ENCODE results near the gene EMC6. TPM values are rescaled to one million over a fixed set of nuclear protein-coding genes. Genes with fewer than 3 reads are reported as not detected.
A peak's percentile ranks its signal among the peaks of the same experiment; 100 is the strongest.
"Not testable (repeated sequence)": the region's sequence is repeated elsewhere in the genome, so short reads cannot be mapped to it uniquely, and the experiment has no call there.

EMC6 gene
- total RNA-seq, 1 donor from 2014 or later: 37.6 TPM

DNA sequence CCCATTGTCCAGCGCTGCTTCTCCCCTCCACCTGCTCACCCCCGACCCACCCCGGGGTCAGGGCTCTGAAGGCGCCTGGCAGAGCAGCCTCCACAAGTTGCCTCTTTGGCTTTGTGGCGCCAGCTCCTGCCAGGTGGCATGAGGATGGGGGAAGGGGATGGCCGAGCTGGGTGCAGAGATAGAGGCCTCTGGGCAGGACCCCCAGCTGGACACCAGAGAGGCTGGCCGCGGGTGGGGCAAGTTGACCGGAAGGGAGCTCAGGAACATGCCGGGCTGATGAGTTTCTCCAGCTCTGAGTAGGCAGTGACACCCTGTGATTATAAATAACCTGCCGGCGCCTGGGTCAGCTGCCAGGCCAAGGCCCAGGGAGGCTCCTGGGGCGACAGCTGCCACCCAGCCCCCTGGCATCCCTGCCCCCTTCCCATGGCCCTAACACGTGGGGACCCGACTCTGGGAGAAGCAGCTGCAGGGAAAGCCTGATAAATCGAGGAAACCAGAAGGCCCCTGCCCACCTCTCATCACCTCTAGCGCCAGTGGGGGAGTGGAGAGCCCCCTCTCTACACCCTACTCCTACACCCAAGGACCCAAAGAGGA lies 26.6 kb downstream of the EMC6 start:
- DNase-seq (ENCODE audit: low spot score): no peak
- peaks cover 4% of the 10 kb centered on the region for H3K4me1 Mint-ChIP-seq (ENCODE audit: low read depth)

DNA sequence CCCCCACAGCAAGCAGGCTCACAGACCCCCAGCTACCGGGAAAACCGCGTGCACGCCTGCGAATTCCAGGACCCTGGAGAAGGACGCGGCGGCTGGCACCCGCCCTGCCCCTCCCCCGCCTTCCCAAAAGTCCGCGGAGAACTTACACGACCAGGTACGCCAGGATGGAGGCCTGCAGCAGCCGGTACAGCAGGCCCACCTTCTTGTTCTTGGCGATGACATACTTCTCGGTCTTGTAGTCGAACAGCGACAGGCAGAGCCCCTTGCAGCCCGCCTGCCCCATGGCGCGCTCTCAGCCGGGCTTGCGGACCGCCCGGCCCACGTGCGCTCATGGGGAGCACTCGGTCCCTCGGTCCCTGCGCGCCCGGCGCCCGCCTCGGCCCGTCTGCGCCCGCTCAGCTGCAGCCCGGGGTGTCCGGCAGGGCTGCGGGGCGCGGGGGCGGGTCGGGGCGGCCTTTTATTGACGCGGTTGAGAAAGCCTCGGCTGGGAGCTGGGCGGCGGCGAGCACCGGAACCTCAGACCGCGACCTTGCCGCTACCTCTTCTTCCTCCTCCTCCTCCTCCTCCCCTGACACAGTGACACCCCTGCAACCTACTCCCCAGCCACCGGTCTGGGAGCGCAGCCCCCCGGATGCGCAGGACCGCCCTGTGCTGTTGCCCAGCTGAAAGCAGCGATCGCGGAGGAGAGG lies 27.3 kb downstream of the EMC6 start, which contains the start of gene P2RX5:
Gene P2RX5, minus strand, starts transcription at position 433 of the 689 bp plus-strand sequence. Its CDS starts 150 bp downstream, at position 283.
- Mint-ChIP-seq H3K27me3 (ENCODE audit: low read depth) (peaks cover 8% of the 10 kb centered on the region), H3K4me1 (ENCODE audit: low read depth) (peaks cover 4% of the 10 kb centered on the region), H3K27ac (ENCODE audit: unreplicated experiment) (no peak within 1 kb of the TSS), H3K4me3 (ENCODE audit: unreplicated experiment) (peak within 1 kb of the TSS; percentile 83), H3K9me3 (ENCODE audit: low read depth) (peaks cover 10% of the 10 kb centered on the region), H3K36me3 (ENCODE audit: low read depth) (no peaks in the 10 kb centered on the region)
- TF ChIP-seq, protein P1, sequence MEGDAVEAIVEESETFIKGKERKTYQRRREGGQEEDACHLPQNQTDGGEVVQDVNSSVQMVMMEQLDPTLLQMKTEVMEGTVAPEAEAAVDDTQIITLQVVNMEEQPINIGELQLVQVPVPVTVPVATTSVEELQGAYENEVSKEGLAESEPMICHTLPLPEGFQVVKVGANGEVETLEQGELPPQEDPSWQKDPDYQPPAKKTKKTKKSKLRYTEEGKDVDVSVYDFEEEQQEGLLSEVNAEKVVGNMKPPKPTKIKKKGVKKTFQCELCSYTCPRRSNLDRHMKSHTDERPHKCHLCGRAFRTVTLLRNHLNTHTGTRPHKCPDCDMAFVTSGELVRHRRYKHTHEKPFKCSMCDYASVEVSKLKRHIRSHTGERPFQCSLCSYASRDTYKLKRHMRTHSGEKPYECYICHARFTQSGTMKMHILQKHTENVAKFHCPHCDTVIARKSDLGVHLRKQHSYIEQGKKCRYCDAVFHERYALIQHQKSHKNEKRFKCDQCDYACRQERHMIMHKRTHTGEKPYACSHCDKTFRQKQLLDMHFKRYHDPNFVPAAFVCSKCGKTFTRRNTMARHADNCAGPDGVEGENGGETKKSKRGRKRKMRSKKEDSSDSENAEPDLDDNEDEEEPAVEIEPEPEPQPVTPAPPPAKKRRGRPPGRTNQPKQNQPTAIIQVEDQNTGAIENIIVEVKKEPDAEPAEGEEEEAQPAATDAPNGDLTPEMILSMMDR (IDR thresholded peaks at IDR 0.05): no peak
- DNase-seq (ENCODE audit: low spot score): no peak

More for the DNA sequence above, 26.6 kb downstream of the EMC6 start:
- peaks cover 8% of the 10 kb centered on the region for H3K27me3 Mint-ChIP-seq (ENCODE audit: low read depth)
- H3K27ac Mint-ChIP-seq (ENCODE audit: unreplicated experiment): no peak overlapping the region
- H3K36me3 Mint-ChIP-seq (ENCODE audit: low read depth): no peaks in the 10 kb centered on the region
- TF ChIP-seq, protein P1 (IDR thresholded peaks at IDR 0.05): no peak
- peaks cover 10% of the 10 kb centered on the region for H3K9me3 Mint-ChIP-seq (ENCODE audit: low read depth)
- peak overlapping the region; percentile 65 for H3K4me3 Mint-ChIP-seq (ENCODE audit: unreplicated experiment)

DNA sequence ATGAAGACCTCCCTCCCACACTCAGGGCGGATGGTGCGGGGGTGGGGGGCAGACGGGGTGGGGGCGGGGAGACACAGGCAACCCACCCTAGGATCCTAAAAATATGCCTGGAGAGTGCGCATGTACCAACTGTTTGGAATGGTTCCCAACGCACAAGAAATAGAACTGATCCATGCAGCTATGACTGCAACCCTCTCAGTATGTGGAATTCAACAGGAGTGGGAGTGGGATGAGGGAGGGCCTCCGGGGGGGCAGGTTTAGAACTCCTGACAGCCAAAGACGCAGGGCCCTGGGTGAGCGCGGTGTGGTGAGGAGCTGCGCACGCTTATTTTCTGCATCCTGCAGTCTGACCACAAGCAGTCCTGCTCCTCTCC lies 28.5 kb downstream of the EMC6 start:
- peaks cover 10% of the 10 kb centered on the region for H3K9me3 Mint-ChIP-seq (ENCODE audit: low read depth)
- no peak for DNase-seq (ENCODE audit: low spot score)
- peaks cover 8% of the 10 kb centered on the region for H3K27me3 Mint-ChIP-seq (ENCODE audit: low read depth)
- H3K4me1 Mint-ChIP-seq (ENCODE audit: low read depth): peaks cover 4% of the 10 kb centered on the region
- H3K36me3 Mint-ChIP-seq (ENCODE audit: low read depth): no peaks in the 10 kb centered on the region
- TF ChIP-seq, protein P1 (IDR thresholded peaks at IDR 0.05): no peak
- H3K27ac Mint-ChIP-seq (ENCODE audit: unreplicated experiment): no peak overlapping the region
- H3K4me3 Mint-ChIP-seq (ENCODE audit: unreplicated experiment): no peak overlapping the region

DNA sequence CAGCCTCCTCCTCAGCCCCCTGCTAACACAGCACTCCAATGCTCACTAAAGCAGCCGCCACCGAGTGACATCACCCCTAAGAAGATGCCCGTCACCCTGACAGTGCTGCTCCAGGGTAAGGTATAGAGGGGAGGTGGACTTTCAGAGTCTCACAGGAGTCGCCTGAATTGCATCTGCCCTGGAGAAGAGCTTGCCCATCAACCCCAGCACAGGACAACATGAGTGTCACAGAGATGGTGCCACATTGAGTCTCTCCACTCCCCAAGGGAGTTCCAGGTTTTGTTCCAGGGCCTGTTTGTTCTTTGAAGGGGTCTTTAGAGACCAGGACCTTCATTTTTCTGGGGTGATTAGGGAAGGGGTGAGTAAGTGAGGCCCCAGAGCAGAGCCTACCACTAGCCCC lies 29.5 kb downstream of the EMC6 start:
- peaks cover 4% of the 10 kb centered on the region for H3K4me1 Mint-ChIP-seq (ENCODE audit: low read depth)
- peaks cover 8% of the 10 kb centered on the region for H3K27me3 Mint-ChIP-seq (ENCODE audit: low read depth)
- H3K9me3 Mint-ChIP-seq (ENCODE audit: low read depth): peaks cover 10% of the 10 kb centered on the region
- TF ChIP-seq, protein P1 (IDR thresholded peaks at IDR 0.05): no peak
- no peak for DNase-seq (ENCODE audit: low spot score)
- H3K4me3 Mint-ChIP-seq (ENCODE audit: unreplicated experiment): no peak overlapping the region
- peaks cover 3% of the 10 kb centered on the region for H3K36me3 Mint-ChIP-seq (ENCODE audit: low read depth)
- no peak overlapping the region for H3K27ac Mint-ChIP-seq (ENCODE audit: unreplicated experiment)

DNA sequence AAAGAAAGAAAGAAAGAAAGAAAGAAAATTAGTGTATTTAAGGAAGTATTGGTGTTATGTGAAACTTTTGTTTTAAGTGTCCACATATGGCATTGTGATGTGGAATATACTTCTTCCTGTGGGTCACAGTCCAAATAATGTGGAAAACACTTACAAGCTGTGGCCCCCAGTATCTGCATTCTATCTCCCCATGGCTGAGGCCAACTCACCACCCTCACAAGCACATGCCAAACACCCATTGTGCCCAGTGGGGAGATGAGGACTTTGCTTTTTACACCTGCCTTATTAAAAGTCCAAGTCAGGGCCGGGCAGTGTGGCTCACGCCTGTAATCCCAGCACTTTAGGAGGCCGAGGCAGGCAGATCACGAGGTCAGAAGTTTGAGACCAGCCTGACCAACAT lies 31.3 kb downstream of the EMC6 start:
- Mint-ChIP-seq H3K4me1 (ENCODE audit: low read depth) (peaks cover 4% of the 10 kb centered on the region), H3K27ac (ENCODE audit: unreplicated experiment) (no peak overlapping the region), H3K9me3 (ENCODE audit: low read depth) (peaks cover 10% of the 10 kb centered on the region), H3K4me3 (ENCODE audit: unreplicated experiment) (no peak overlapping the region), H3K36me3 (ENCODE audit: low read depth) (peaks cover 3% of the 10 kb centered on the region), H3K27me3 (ENCODE audit: low read depth) (peaks cover 4% of the 10 kb centered on the region)
- no peak for DNase-seq (ENCODE audit: low spot score)
- TF ChIP-seq, protein P1 (IDR thresholded peaks at IDR 0.05): no peak

DNA sequence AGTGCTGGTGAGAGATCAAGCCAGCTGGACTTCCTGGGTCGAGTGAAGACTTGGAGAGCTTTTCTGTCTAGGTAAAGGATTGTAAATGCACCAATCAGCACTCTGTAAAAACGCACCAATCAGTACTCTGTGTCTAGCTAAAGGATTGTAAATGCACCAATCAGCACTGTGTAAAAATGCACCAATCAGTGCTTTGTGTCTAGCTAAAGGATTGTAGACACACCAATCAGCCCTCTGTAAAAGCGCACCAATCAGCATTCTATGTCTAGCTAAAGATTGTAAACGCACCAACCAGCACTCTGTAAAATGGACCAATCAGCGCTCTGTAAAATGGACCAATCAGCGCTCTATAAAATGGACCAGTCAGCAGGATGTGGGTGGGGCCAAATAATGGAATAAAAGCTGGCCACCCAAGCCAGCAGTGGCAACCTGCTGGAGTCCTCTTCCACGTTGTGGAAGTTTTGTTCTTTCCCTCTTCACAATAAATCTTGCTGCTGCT lies 33.5 kb downstream of the EMC6 start:
- H3K4me1 Mint-ChIP-seq (ENCODE audit: low read depth); DNase-seq (ENCODE audit: low spot score); H3K27ac Mint-ChIP-seq (ENCODE audit: unreplicated experiment); H3K36me3 Mint-ChIP-seq (ENCODE audit: low read depth); H3K27me3 Mint-ChIP-seq (ENCODE audit: low read depth); H3K9me3 Mint-ChIP-seq (ENCODE audit: low read depth); H3K4me3 Mint-ChIP-seq (ENCODE audit: unreplicated experiment): not testable (repeated sequence)

Measured in chondrocyte (in vitro differentiated cells).